Upper lobe of right lung (tissue), 1 donor: ENCODE results near the gene CUX1. TPM values are rescaled to one million over a fixed set of nuclear protein-coding genes. Genes with fewer than 3 reads are reported as not detected.
A peak's percentile ranks its signal among the peaks of the same experiment; 100 is the strongest.
"Not testable (repeated sequence)": the region's sequence is repeated elsewhere in the genome, so short reads cannot be mapped to it uniquely, and the experiment has no call there.

ENCODE experiments used
- ATAC-seq: fragments of 200-7000 bp; cut with Tn5 transposase; one replicate; pipeline ENCODE4 v1.9.1; 2020; ENCODE audit warnings: mild to moderate bottlenecking, moderate library complexity
- DNase-seq: peaks from one replicate; pipeline ENCODE4 v3.0.0-alpha.2; 2020
- H3K27ac ChIP-seq: fragments of 200-600 bp; one replicate; pipeline ENCODE4 v1.8.0; 2022
- H3K27me3 ChIP-seq: fragments of 200-600 bp; one replicate; pipeline ENCODE4 v1.8.0; 2022; ENCODE audit warnings: mild to moderate bottlenecking
- H3K36me3 ChIP-seq: fragments of 200-600 bp; one replicate; pipeline ENCODE4 v1.8.0; 2022
- H3K4me1 ChIP-seq: fragments of 200-600 bp; one replicate; pipeline ENCODE4 v1.8.0; 2022
- H3K4me3 ChIP-seq: fragments of 200-600 bp; one replicate; pipeline ENCODE4 v1.8.0; 2022; ENCODE audit warnings: mild to moderate bottlenecking
- H3K9me3 ChIP-seq: fragments of 200-600 bp; one replicate; pipeline ENCODE4 v1.8.0; 2022
- CTCF ChIP-seq: fragments of 200-600 bp; IDR thresholded peaks from one replicate; pipeline ENCODE4 v1.8.0; 2022; ENCODE audit warnings: antibody characterized with exemption
- intact Hi-C: fragments of 100-400 bp; cut with DNase I; formaldehyde crosslinking; loops from one replicate; pipeline ENCODE4 v1.11.0; 2022
- total RNA-seq: library from RNA; stranded (reverse); fragmentation: NEBNext Ultra II Directional; extraction: Animal tissue kit (Norgen Biotek cat#: 25700); gene quantifications from one replicate; pipeline ENCODE4 v1.2.1, GENCODE V29; 2021
- donor health status: DM: no; HTN: yes; CAD: no; lungs with severe emphysema.

CUX1 gene
- total RNA-seq, 1 donor from 2014 or later = 132 TPM

GRCh38 chr7:101882005-101882421 lies 64.6 kb downstream of the CUX1 start:
- ATAC-seq (no peak), DNase-seq (no peak)
- H3K4me1 ChIP-seq = peaks cover 38% of the 10 kb centered on the region
- intact Hi-C loops = no loop called here
- no peaks in the 10 kb centered on the region for H3K9me3 ChIP-seq
- H3K36me3 ChIP-seq = no peaks in the 10 kb centered on the region
- no peaks in the 10 kb centered on the region for H3K27me3 ChIP-seq
- no peak overlapping the region for H3K4me3 ChIP-seq
- H3K27ac ChIP-seq = peak overlapping the region; percentile 78
- no peak for TF ChIP-seq CTCF

- intact Hi-C loops = no loop called here
Measured at GRCh38 chr7:101882595-101883564, 65.5 kb downstream of the CUX1 start.

GRCh38 chr7:101884671-101885596 lies 67.5 kb downstream of the CUX1 start:
- Histone ChIP-seq H3K27ac (no peak overlapping the region), H3K9me3 (no peaks in the 10 kb centered on the region), H3K4me1 (peaks cover 38% of the 10 kb centered on the region), H3K36me3 (no peaks in the 10 kb centered on the region), H3K4me3 (no peak overlapping the region), H3K27me3 (no peaks in the 10 kb centered on the region)
- no peak for DNase-seq
- intact Hi-C loops = no loop called here
- TF ChIP-seq CTCF = no peak
- ATAC-seq = no peak

More at GRCh38 chr7:101882595-101883564, 65.5 kb downstream of the CUX1 start:
- no peak for TF ChIP-seq CTCF
- DNase-seq (peak; percentile 78), ATAC-seq (peak; percentile 90)
- no peaks in the 10 kb centered on the region for H3K36me3 ChIP-seq
- H3K9me3 ChIP-seq = no peaks in the 10 kb centered on the region
- H3K27me3 ChIP-seq = no peaks in the 10 kb centered on the region
- H3K27ac ChIP-seq = peak overlapping the region; percentile 78
- peak overlapping the region; percentile 16 for H3K4me3 ChIP-seq
- peaks cover 38% of the 10 kb centered on the region for H3K4me1 ChIP-seq

GRCh38 chr7:101885597-101885955 lies 68.2 kb downstream of the CUX1 start:
- ATAC-seq = peak; percentile 22
- DNase-seq = no peak
- Histone ChIP-seq H3K9me3 (no peaks in the 10 kb centered on the region), H3K36me3 (no peaks in the 10 kb centered on the region), H3K4me3 (no peak overlapping the region), H3K27me3 (no peaks in the 10 kb centered on the region), H3K4me1 (peaks cover 33% of the 10 kb centered on the region), H3K27ac (no peak overlapping the region)
- intact Hi-C loops = no loop called here
- TF ChIP-seq CTCF = no peak

GRCh38 chr7:101887352-101887751 lies 69.9 kb downstream of the CUX1 start:
- H3K4me3 ChIP-seq, intact Hi-C loops, H3K27me3 ChIP-seq, DNase-seq, ATAC-seq, H3K36me3 ChIP-seq, H3K9me3 ChIP-seq, H3K27ac ChIP-seq: not testable (repeated sequence)
- peaks cover 23% of the 10 kb centered on the region for H3K4me1 ChIP-seq

- ATAC-seq, intact Hi-C loops, DNase-seq, H3K9me3 ChIP-seq, H3K27me3 ChIP-seq, H3K4me3 ChIP-seq, H3K36me3 ChIP-seq, H3K27ac ChIP-seq: not testable (repeated sequence)
- H3K4me1 ChIP-seq = peaks cover 11% of the 10 kb centered on the region
Measured at GRCh38 chr7:101888564-101888963, 71.1 kb downstream of the CUX1 start.
